SK-N-SH treated with all-trans-retinoic acid at 6 μM for 48 hours (cell line): ENCODE measurements around the gene SF3A1.

Source experiments
- ATAC-seq: fragments of 200-7000 bp; cut with Tn5 transposase; 3 replicates; pipeline ENCODE4 v1.9.1; 2020; ENCODE audit warnings: mild to moderate bottlenecking, moderate library complexity
- ARNTL ChIP-seq: fragments of 450-650 bp; formaldehyde crosslinking; IDR thresholded peaks from 2 replicates; pipeline ENCODE4 v1.5.0; 2020; ENCODE audit warnings: low read depth, mild to moderate bottlenecking, moderate library complexity, borderline replicate concordance
- BACH2 ChIP-seq: fragments of 250-450 bp; sonication (Bioruptor Pico); IDR thresholded peaks from 2 replicates; pipeline ENCODE4 v1.9.0; 2021; ENCODE audit warnings: mild to moderate bottlenecking, borderline replicate concordance
- CREB5 ChIP-seq: fragments of 250-450 bp; sonication (Bioruptor Pico); IDR thresholded peaks from 2 replicates; pipeline ENCODE4 v1.5.1; 2020; ENCODE audit warnings: low read depth, mild to moderate bottlenecking, moderate library complexity
- CSDC2 ChIP-seq: fragments of 250-450 bp; sonication (Bioruptor Pico); IDR thresholded peaks from 2 replicates; pipeline ENCODE4 v1.5.0; 2020; ENCODE audit warnings: mild to moderate bottlenecking, moderate library complexity
- CSRNP3 ChIP-seq: fragments of 250-450 bp; sonication (Bioruptor Pico); IDR thresholded peaks from 2 replicates; pipeline ENCODE4 v1.5.1; 2021; ENCODE audit warnings: mild to moderate bottlenecking, moderate library complexity
- GLIS3 ChIP-seq: fragments of 250-450 bp; sonication (Bioruptor Pico); IDR thresholded peaks from 2 replicates; pipeline ENCODE4 v1.5.0; 2020; ENCODE audit warnings: mild to moderate bottlenecking, moderate library complexity
- ISL1 ChIP-seq: fragments of 250-450 bp; sonication (Bioruptor Pico); IDR thresholded peaks from 2 replicates; pipeline ENCODE4 v2.1.2; 2022; ENCODE audit warnings: mild to moderate bottlenecking, moderate library complexity
- OSR1 ChIP-seq: fragments of 250-450 bp; sonication (Bioruptor Pico); IDR thresholded peaks from 2 replicates; pipeline ENCODE4 v1.8.0; 2022; ENCODE audit warnings: moderate library complexity, mild to moderate bottlenecking, inconsistent platforms
- POU6F1 ChIP-seq: fragments of 250-450 bp; sonication (Bioruptor Pico); IDR thresholded peaks from 2 replicates; pipeline ENCODE4 v1.8.0; 2021; ENCODE audit warnings: low read depth, mild to moderate bottlenecking, moderate library complexity, borderline replicate concordance
- PPARA ChIP-seq: fragments of 250-450 bp; sonication (Bioruptor Pico); IDR thresholded peaks from 2 replicates; pipeline ENCODE4 v1.5.0; 2020; ENCODE audit warnings: mild to moderate bottlenecking, borderline replicate concordance
- RARB ChIP-seq: fragments of 250-450 bp; sonication (Bioruptor Pico); IDR thresholded peaks from 2 replicates; pipeline ENCODE4 v1.8.0; 2021; ENCODE audit warnings: mild to moderate bottlenecking, moderate library complexity
- SNAI2 ChIP-seq: fragments of 250-450 bp; sonication (Bioruptor Pico); IDR thresholded peaks from 2 replicates; pipeline ENCODE4 v1.5.0; 2020; ENCODE audit warnings: mild to moderate bottlenecking, moderate library complexity
- TCF4 ChIP-seq: fragments of 250-450 bp; sonication (Bioruptor Pico); IDR thresholded peaks from 2 replicates; pipeline ENCODE4 v1.8.0; 2021; ENCODE audit warnings: mild to moderate bottlenecking, moderate library complexity, borderline replicate concordance
- TOX ChIP-seq: fragments of 250-450 bp; sonication (Bioruptor Pico); IDR thresholded peaks from 2 replicates; pipeline ENCODE4 v1.8.0; 2021; ENCODE audit warnings: mild to moderate bottlenecking, moderate library complexity, borderline replicate concordance
- ZC3H10 ChIP-seq: fragments of 250-450 bp; sonication (Bioruptor Pico); IDR thresholded peaks from 2 replicates; pipeline ENCODE4 v1.5.1; 2021; ENCODE audit warnings: mild to moderate bottlenecking, moderate library complexity
- ZFP3 ChIP-seq: fragments of 250-450 bp; sonication (Bioruptor Pico); IDR thresholded peaks from 2 replicates; pipeline ENCODE4 v1.5.0; 2020; ENCODE audit warnings: mild to moderate bottlenecking, moderate library complexity
- ZFP30 ChIP-seq: fragments of 450-650 bp; formaldehyde crosslinking; IDR thresholded peaks from 2 replicates; pipeline ENCODE4 v1.5.0; 2022; ENCODE audit warnings: mild to moderate bottlenecking, moderate library complexity
- ZNF565 ChIP-seq: fragments of 450-650 bp; formaldehyde crosslinking; conservative IDR thresholded peaks from 2 replicates; pipeline ENCODE4 v1.5.0; 2020; ENCODE audit warnings: low read depth, mild to moderate bottlenecking, moderate library complexity
- ZNF70 ChIP-seq: fragments of 450-650 bp; formaldehyde crosslinking; IDR thresholded peaks from 2 replicates; pipeline ENCODE4 v1.5.0; 2020; ENCODE audit warnings: mild to moderate bottlenecking, moderate library complexity
- ZNF8 ChIP-seq: fragments of 450-650 bp; formaldehyde crosslinking; IDR thresholded peaks from 2 replicates; pipeline ENCODE4 v1.5.0; 2020; ENCODE audit warnings: mild to moderate bottlenecking, moderate library complexity
- TF ChIP-seq, protein P1 (sequence below): fragments of 250-450 bp; sonication (Bioruptor Pico); IDR thresholded peaks from 2 replicates; pipeline ENCODE4 v1.8.0; 2020; ENCODE audit warnings: mild to moderate bottlenecking, moderate library complexity, borderline replicate concordance

The SF3A1 gene

GRCh38 chr22:30371321-30371720 lies 14.6 kb upstream of the SF3A1 start:
- no peak for TF ChIP-seq ZNF8 (CRISPR knock-in tag)
- no peak for ATAC-seq

DNA sequence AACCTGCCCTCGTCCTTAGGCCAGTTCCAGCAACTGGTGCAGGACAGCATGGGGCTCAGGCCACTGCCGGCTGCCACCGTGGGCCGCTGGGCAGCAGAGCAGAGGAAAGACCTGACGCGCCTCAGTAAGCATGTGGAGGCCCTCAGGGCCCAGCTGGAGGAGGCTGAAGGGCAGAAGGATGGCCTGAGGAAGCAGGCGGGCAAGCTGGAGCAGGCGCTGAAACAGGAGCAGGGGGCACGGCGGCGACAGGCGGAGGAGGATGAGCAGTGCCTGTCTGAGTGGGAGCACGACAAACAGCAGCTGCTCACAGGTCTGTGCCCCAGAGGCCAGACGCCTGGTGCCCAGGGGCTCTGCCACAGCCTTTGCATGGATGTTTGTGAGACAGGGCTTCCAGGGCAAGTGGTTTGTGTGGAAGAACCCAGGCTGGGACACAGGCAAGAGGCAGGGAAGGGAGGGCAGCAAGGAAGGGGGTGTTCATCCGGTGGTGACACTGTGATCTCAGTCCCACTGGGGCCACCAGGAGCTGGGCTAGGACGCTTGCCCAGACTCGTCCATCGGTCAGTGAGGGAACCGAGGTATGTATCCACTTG lies 14.0 kb upstream of the SF3A1 start:
- ATAC-seq: no peak
- TF ChIP-seq ZFP3 (CRISPR knock-in tag): no peak
- no peak for TF ChIP-seq ZFP30 (CRISPR knock-in tag)
- no peak for TF ChIP-seq BACH2 (CRISPR knock-in tag)
- TF ChIP-seq RARB (CRISPR knock-in tag): no peak
- TF ChIP-seq PPARA (CRISPR knock-in tag): no peak
- TF ChIP-seq ISL1 (CRISPR knock-in tag): no peak
- TF ChIP-seq POU6F1: no peak
- no peak for TF ChIP-seq ZNF8 (CRISPR knock-in tag)
- no peak for TF ChIP-seq ARNTL (CRISPR knock-in tag)
- no peak for TF ChIP-seq ZC3H10 (CRISPR knock-in tag)
- TF ChIP-seq ZNF70 (CRISPR knock-in tag): no peak
- no peak for TF ChIP-seq ZNF565 (CRISPR knock-in tag)
- TF ChIP-seq OSR1 (CRISPR knock-in tag): no peak

DNA sequence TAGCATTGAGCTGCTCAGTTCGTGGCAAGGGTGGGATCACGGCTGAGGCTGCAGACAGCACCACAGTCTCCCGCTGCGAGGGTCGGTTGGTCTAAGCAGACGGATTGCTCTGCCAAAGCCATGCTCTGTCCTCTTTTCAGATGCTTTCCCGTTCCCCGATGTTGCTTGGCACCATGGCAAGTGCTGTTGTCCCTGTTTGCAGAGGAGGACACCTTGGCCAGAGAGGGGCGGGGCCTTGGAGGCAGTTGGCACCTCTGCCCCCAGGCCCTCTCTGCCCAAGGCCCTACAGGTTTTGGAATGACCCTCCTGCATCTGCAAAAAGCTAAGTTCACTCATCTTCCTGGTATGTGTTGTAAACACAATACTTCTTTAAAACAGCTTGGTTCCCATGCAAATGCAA lies 11.7 kb upstream of the SF3A1 start:
- TF ChIP-seq ZC3H10 (CRISPR knock-in tag): no peak
- TF ChIP-seq, protein P1, sequence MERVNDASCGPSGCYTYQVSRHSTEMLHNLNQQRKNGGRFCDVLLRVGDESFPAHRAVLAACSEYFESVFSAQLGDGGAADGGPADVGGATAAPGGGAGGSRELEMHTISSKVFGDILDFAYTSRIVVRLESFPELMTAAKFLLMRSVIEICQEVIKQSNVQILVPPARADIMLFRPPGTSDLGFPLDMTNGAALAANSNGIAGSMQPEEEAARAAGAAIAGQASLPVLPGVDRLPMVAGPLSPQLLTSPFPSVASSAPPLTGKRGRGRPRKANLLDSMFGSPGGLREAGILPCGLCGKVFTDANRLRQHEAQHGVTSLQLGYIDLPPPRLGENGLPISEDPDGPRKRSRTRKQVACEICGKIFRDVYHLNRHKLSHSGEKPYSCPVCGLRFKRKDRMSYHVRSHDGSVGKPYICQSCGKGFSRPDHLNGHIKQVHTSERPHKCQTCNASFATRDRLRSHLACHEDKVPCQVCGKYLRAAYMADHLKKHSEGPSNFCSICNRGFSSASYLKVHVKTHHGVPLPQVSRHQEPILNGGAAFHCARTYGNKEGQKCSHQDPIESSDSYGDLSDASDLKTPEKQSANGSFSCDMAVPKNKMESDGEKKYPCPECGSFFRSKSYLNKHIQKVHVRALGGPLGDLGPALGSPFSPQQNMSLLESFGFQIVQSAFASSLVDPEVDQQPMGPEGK (CRISPR knock-in tag): no peak
- no peak for TF ChIP-seq POU6F1
- no peak for TF ChIP-seq ZFP3 (CRISPR knock-in tag)
- TF ChIP-seq BACH2 (CRISPR knock-in tag): no peak
- no peak for TF ChIP-seq TOX (CRISPR knock-in tag)
- no peak for TF ChIP-seq CSDC2 (CRISPR knock-in tag)
- TF ChIP-seq ISL1 (CRISPR knock-in tag): no peak
- no peak for ATAC-seq

- no peak for ATAC-seq
- TF ChIP-seq ZNF565 (CRISPR knock-in tag) (no peak), ZC3H10 (CRISPR knock-in tag) (no peak), CSDC2 (CRISPR knock-in tag) (no peak)
- TF ChIP-seq, all 23 proteins: peak for 0
Measured at GRCh38 chr22:30365891-30366290, 9.2 kb upstream of the SF3A1 start.

- ATAC-seq: no peak
- TF ChIP-seq, protein P1 (CRISPR knock-in tag): no peak
- TF ChIP-seq CREB5 (CRISPR knock-in tag): no peak
- no peak for TF ChIP-seq ARNTL (CRISPR knock-in tag)
- TF ChIP-seq ZNF70 (CRISPR knock-in tag): no peak
- no peak for TF ChIP-seq ZNF8 (CRISPR knock-in tag)
- no peak for TF ChIP-seq TCF4 (CRISPR knock-in tag)
- no peak for TF ChIP-seq CSRNP3 (CRISPR knock-in tag)
- TF ChIP-seq GLIS3 (CRISPR knock-in tag): no peak
- TF ChIP-seq TOX (CRISPR knock-in tag): no peak
- TF ChIP-seq RARB (CRISPR knock-in tag): no peak
- no peak for TF ChIP-seq ZFP30 (CRISPR knock-in tag)
- TF ChIP-seq SNAI2 (CRISPR knock-in tag): no peak
- TF ChIP-seq ZNF565 (CRISPR knock-in tag): no peak
- TF ChIP-seq BACH2 (CRISPR knock-in tag): no peak
- TF ChIP-seq CSDC2 (CRISPR knock-in tag): no peak
Measured at GRCh38 chr22:30362651-30363281, 6.1 kb upstream of the SF3A1 start.
